ENCODE data around the gene SLC13A3. TPM values are rescaled to one million over a fixed set of nuclear protein-coding genes. Genes with fewer than 3 reads are reported as not detected.

Gene SLC13A3
- total RNA-seq, 1 experiment from 2014 or later, result 17.5 TPM

- H3K27ac ChIP-seq (ENCODE audit: insufficient read length, low read depth, low read length), result no peak overlapping the region
- H2AFZ ChIP-seq (ENCODE audit: low read length), result no peak overlapping the region
- no peak overlapping the region for H2BK12ac ChIP-seq (ENCODE audit: insufficient read length, low read depth, low read length)
- H3K4me2 ChIP-seq (ENCODE audit: insufficient read depth, insufficient read length, low read length), result no peak overlapping the region
- 0 out of 2 replicates have a peak, but pooled peaks cover 3% of the 10 kb centered on the region for H3K79me2 ChIP-seq (ENCODE audit: insufficient read depth, low read length)
- DNase-seq, result no peak
- no peak overlapping the region for H4K5ac ChIP-seq (ENCODE audit: insufficient read length, low read depth, low read length)
- Mint-ChIP-seq H3K4me1 (peaks cover 19 to 36% of the 10 kb centered on the region in 2 experiments), H3K4me3 (no peak overlapping the region), H3K27me3 (ENCODE audit: low read depth) (peaks cover 1% of the 10 kb centered on the region; the same call in 1 of the 2 replicates), H3K27ac (peak overlapping the region; percentile 92 to 94 (median 93); a peak in 4 of 7 replicates), H3K36me3 (ENCODE audit: insufficient read depth in 1 of 3, low read depth in 3 of 3) (peaks cover 18 to 50% (median 42%) of the 10 kb centered on the region in 3 experiments), H3K9me3 (peaks cover 11 to 22% of the 10 kb centered on the region in 2 experiments)
- H3K23ac ChIP-seq (ENCODE audit: insufficient read length, low read depth, low read length), result no peak overlapping the region
- no CpG with 5 or more reads among the region's 11 CpGs for WGBS (ENCODE audit: extremely low coverage, insufficient read length, low lambda C conversion rate)
- no peak overlapping the region for H3K14ac ChIP-seq (ENCODE audit: insufficient read depth, low read length)
- H3T11ph ChIP-seq (ENCODE audit: low read length), result no peak overlapping the region
- no peak overlapping the region for H3K9ac ChIP-seq (ENCODE audit: extremely low read depth, insufficient read length, low read length)
- H4K8ac ChIP-seq (replicated peaks; ENCODE audit: insufficient read length, low read depth, low read length), result no peak overlapping the region
- H2BK5ac ChIP-seq (ENCODE audit: insufficient read length, low read length), result no peak overlapping the region
- H2BK120ac ChIP-seq (ENCODE audit: low read depth, low read length, poor library complexity, severe bottlenecking), result no peak overlapping the region
- H4K20me1 ChIP-seq (ENCODE audit: control insufficient read depth, insufficient read depth, insufficient read length), result peaks cover 2% of the 10 kb centered on the region
- no peaks in the 10 kb centered on the region for H3K23me2 ChIP-seq (ENCODE audit: insufficient read length, low read depth, low read length, poor library complexity, severe bottlenecking)
- no peak overlapping the region for H3K56ac ChIP-seq (ENCODE audit: insufficient read length, low read depth, low read length)
- no peak overlapping the region for H2BK20ac ChIP-seq (ENCODE audit: low read depth, low read length, poor library complexity, severe bottlenecking)
- no peaks in the 10 kb centered on the region; the same call in 1 of the 2 replicates for H3K4me1 ChIP-seq (ENCODE audit: insufficient read depth, low read length)
- no peak overlapping the region for H2AK5ac ChIP-seq (ENCODE audit: insufficient read length, low read length)
- no peak overlapping the region for H3K4ac ChIP-seq (ENCODE audit: low read depth, low read length)
- H3K18ac ChIP-seq (ENCODE audit: insufficient read length, low read depth, low read length), result no peak overlapping the region
- no peaks in the 10 kb centered on the region for H3K27me3 ChIP-seq (ENCODE audit: insufficient read depth, low read length)
- TF ChIP-seq CTCF (conservative IDR thresholded peaks at IDR 0.05), result no peak
- H2BK15ac ChIP-seq (ENCODE audit: low read depth, low read length), result no peak overlapping the region
- no peak overlapping the region for H4K91ac ChIP-seq (ENCODE audit: insufficient read length, low read depth, low read length)
- peaks cover 3% of the 10 kb centered on the region for H3K79me1 ChIP-seq (ENCODE audit: insufficient read depth, low read depth, low read length, poor library complexity, severe bottlenecking)
- H3K9me3 ChIP-seq (ENCODE audit: control insufficient read depth, low read depth, low read length), result peaks cover 5% of the 10 kb centered on the region
These were observed 22.4 kb upstream of the SLC13A3 start for GRCh38 chr20:46673394-46674252.

Data from H9 (cell line).